GM19467 (cell line): ENCODE results near the gene TOX2.

Experiments used
- ATAC-seq: cut with Tn5 transposase; IDR thresholded peaks from one replicate; pipeline ENCODE4 v1.9.1; 2021; ENCODE audit warnings: mild to moderate bottlenecking, moderate library complexity; ENCODE audit not compliant: unreplicated experiment

The TOX2 gene

GRCh38 chr20:44092551-44093248, 178.0 kb downstream of the TOX2 start:
- no peak for ATAC-seq

GRCh38 chr20:44093249-44093582, 178.6 kb downstream of the TOX2 start:
- no peak for ATAC-seq

- ATAC-seq: no peak
Measured at GRCh38 chr20:44095831-44096230, 181.2 kb downstream of the TOX2 start.

GRCh38 chr20:44097521-44098255, 183.0 kb downstream of the TOX2 start:
- no peak for ATAC-seq

- no peak for ATAC-seq
Measured at GRCh38 chr20:44098256-44098630, 183.6 kb downstream of the TOX2 start.

- ATAC-seq: no peak
Measured at GRCh38 chr20:44098657-44099056, 184.0 kb downstream of the TOX2 start.

GRCh38 chr20:44099832-44100231, 185.2 kb downstream of the TOX2 start:
- no peak for ATAC-seq

- no peak for ATAC-seq
Measured at GRCh38 chr20:44102582-44102981, 187.9 kb downstream of the TOX2 start.

GRCh38 chr20:44104798-44105517, 190.3 kb downstream of the TOX2 start:
- no peak for ATAC-seq

- ATAC-seq: no peak
Measured at GRCh38 chr20:44106615-44107014, 192.0 kb downstream of the TOX2 start.

- ATAC-seq: no peak
Measured at GRCh38 chr20:44109951-44110361, 195.3 kb downstream of the TOX2 start.

GRCh38 chr20:44110816-44111568, 196.3 kb downstream of the TOX2 start:
- ATAC-seq: no peak

GRCh38 chr20:44111712-44112335, 197.2 kb downstream of the TOX2 start:
- ATAC-seq: no peak

GRCh38 chr20:44112456-44112855, 197.8 kb downstream of the TOX2 start:
- no peak for ATAC-seq

- ATAC-seq: no peak
Measured at GRCh38 chr20:44112889-44113617, 198.4 kb downstream of the TOX2 start.

- ATAC-seq: no peak
Measured at GRCh38 chr20:44113618-44114376, 199.1 kb downstream of the TOX2 start.

- no peak for ATAC-seq
Measured at GRCh38 chr20:44115181-44115580, 200.5 kb downstream of the TOX2 start.

GRCh38 chr20:44115762-44116644, 201.4 kb downstream of the TOX2 start:
- ATAC-seq: no peak
